Endothelial cell (in vitro differentiated cells): ENCODE data around the gene TRDN. TPM values are rescaled to one million over a fixed set of nuclear protein-coding genes. Genes with fewer than 3 reads are reported as not detected.

ENCODE experiments used
- DNase-seq: peaks from one replicate; pipeline ENCODE4 v3.0.0; 2021; ENCODE audit warnings: low spot score
- H3K27ac Mint-ChIP-seq: one replicate; pipeline ENCODE4 v1.8.0; 2021; ENCODE audit warnings: mixed read lengths, inconsistent platforms; ENCODE audit not compliant: unreplicated experiment
- H3K27me3 Mint-ChIP-seq: one replicate; pipeline ENCODE4 v1.8.0; 2021; ENCODE audit warnings: mild to moderate bottlenecking, moderate library complexity, mixed read lengths, inconsistent platforms; ENCODE audit not compliant: unreplicated experiment
- H3K36me3 Mint-ChIP-seq: one replicate; pipeline ENCODE4 v1.8.0; 2021; ENCODE audit warnings: mild to moderate bottlenecking, low read depth, mixed read lengths, inconsistent platforms; ENCODE audit not compliant: unreplicated experiment
- H3K4me1 Mint-ChIP-seq: one replicate; pipeline ENCODE4 v1.8.0; 2021; ENCODE audit warnings: mild to moderate bottlenecking, mixed read lengths, inconsistent platforms; ENCODE audit not compliant: unreplicated experiment
- H3K4me3 Mint-ChIP-seq: one replicate; pipeline ENCODE4 v1.8.0; 2021; ENCODE audit warnings: mild to moderate bottlenecking, mixed read lengths, inconsistent platforms; ENCODE audit not compliant: unreplicated experiment
- H3K9me3 Mint-ChIP-seq: one replicate; pipeline ENCODE4 v1.8.0; 2021; ENCODE audit warnings: mixed read lengths, inconsistent platforms; ENCODE audit not compliant: unreplicated experiment
- total RNA-seq: library from RNA; stranded (reverse); fragmentation: NEBNext Ultra II Directional; extraction: Animal tissue kit (Norgen Biotek cat#: 25700); gene quantifications from one replicate; pipeline ENCODE4 v1.2.1, GENCODE V29; 2021; ENCODE audit not compliant: unreplicated experiment
- TF ChIP-seq, protein P1 (sequence below): fragments of 200-600 bp; sonication (generic); IDR thresholded peaks from one replicate; pipeline ENCODE4 v1.5.0; 2021; ENCODE audit warnings: antibody characterized with exemption; ENCODE audit not compliant: unreplicated experiment

TRDN gene
- total RNA-seq, 1 donor from 2014 or later = 9.1 TPM

DNA sequence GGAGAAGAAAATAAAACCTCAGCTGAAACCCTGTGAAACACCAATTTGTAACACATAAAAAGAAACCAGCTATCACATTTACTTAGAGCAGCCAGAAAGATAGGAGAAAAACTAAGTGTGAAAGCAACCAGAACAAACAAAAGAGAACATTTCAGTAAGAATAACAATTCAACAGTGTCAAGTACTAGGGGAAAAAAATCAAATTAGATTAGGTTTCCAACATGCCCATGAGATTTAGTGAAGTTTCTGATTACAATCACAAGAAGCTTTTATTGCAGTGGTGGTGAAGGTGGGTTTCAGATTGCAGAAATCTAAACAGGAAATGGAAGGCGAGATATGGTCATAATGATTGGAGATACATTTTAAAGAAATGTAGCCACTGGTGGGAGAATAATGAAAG lies 22.1 kb upstream of the TRDN start:
- no peaks in the 10 kb centered on the region for H3K9me3 Mint-ChIP-seq
- no peaks in the 10 kb centered on the region for H3K27me3 Mint-ChIP-seq
- H3K4me3 Mint-ChIP-seq = no peak overlapping the region
- H3K4me1 Mint-ChIP-seq = no peaks in the 10 kb centered on the region
- H3K27ac Mint-ChIP-seq = no peak overlapping the region
- DNase-seq = no peak
- TF ChIP-seq, protein P1, sequence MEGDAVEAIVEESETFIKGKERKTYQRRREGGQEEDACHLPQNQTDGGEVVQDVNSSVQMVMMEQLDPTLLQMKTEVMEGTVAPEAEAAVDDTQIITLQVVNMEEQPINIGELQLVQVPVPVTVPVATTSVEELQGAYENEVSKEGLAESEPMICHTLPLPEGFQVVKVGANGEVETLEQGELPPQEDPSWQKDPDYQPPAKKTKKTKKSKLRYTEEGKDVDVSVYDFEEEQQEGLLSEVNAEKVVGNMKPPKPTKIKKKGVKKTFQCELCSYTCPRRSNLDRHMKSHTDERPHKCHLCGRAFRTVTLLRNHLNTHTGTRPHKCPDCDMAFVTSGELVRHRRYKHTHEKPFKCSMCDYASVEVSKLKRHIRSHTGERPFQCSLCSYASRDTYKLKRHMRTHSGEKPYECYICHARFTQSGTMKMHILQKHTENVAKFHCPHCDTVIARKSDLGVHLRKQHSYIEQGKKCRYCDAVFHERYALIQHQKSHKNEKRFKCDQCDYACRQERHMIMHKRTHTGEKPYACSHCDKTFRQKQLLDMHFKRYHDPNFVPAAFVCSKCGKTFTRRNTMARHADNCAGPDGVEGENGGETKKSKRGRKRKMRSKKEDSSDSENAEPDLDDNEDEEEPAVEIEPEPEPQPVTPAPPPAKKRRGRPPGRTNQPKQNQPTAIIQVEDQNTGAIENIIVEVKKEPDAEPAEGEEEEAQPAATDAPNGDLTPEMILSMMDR = no peak
- H3K36me3 Mint-ChIP-seq = no peaks in the 10 kb centered on the region

DNA sequence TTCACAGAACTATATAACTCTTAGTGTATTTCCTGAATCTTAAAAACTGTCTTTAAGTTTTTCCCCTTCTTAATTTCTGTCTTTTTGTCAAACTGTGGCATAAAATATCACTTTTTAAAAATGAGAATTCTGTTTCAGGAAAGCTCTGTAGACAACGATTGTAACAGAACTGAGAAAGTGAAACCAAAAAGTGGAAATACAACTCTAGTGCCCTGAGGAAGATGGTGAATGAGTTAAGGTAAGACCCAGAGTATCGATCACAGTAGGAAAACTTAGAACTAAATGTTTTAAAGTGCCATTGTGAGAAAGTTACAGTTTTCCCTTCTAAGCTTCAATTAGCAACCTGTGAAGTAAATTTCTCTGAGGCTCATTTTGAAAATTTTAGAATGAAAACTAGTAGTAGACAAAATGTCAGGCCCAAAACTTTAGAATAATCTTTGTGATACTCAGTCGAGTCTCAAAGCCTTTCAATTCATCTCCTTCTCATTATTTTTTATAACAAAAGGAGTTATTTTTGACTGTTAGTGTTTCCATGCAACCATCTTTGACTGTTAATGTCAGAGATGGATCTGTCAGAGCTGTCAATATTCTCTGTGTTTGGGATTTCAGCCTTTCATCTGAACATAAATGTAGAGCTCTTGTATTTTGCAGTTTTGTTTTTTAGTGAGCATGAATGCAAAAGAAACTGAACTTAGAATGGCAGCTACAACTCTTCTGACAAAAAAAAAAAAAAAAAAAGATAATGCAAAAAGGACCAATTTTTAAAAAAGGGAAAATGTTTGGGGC lies 19.0 kb upstream of the TRDN start:
- TF ChIP-seq, protein P1 = no peak
- Mint-ChIP-seq H3K27me3 (no peaks in the 10 kb centered on the region), H3K9me3 (no peaks in the 10 kb centered on the region), H3K27ac (no peak overlapping the region), H3K4me1 (no peaks in the 10 kb centered on the region), H3K36me3 (no peaks in the 10 kb centered on the region), H3K4me3 (no peak overlapping the region)
- DNase-seq = no peak

DNA sequence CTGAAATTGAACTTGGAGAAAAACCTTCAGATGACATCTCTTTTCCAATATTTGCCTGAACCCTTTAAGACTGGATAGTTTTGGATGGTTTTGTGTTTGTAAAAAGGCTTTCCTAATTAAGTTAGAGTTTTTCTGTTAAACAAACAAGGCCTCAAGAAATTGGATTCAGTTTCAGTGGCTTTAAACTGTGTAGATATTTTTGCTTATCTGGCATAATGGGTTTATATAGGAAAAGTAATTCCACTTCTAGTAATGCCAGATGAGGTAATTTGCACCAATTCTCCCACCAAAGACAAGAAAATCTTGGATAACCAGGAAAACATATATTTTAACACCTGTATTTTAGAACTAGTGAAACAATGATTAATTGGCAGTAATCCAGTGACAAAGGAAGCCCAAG lies 12.0 kb upstream of the TRDN start:
- H3K27me3 Mint-ChIP-seq = no peaks in the 10 kb centered on the region
- H3K36me3 Mint-ChIP-seq = peaks cover 4% of the 10 kb centered on the region
- no peak overlapping the region for H3K4me3 Mint-ChIP-seq
- no peaks in the 10 kb centered on the region for H3K9me3 Mint-ChIP-seq
- no peak for DNase-seq
- H3K4me1 Mint-ChIP-seq = no peaks in the 10 kb centered on the region
- TF ChIP-seq, protein P1 = no peak
- H3K27ac Mint-ChIP-seq = no peak overlapping the region

DNA sequence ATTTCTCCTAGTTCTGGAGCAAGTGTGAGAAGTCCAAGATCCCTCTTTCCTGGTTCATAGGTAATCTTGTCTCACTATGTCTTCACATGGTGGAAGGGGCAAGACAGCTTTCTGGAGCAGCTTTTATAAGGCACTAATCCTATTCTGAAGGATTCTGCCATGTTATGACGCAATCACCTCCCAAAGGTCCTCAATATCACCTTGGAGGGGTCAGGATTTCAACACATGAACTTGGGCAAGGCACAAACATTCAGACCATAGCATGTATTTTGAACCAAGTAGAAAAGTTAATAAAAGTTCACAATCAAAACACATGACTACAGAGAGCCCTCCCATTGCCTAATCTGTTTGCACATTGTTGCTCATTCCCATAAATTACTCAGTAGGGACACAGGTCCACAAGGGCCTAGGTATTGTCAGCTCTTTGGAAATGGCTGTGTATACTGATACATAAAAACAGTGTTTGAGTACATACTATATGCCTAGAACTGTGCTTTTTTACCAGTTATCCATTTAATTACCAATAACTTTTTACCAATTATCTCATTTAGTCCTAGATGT lies 11.3 kb upstream of the TRDN start:
- no peaks in the 10 kb centered on the region for H3K4me1 Mint-ChIP-seq
- no peak for DNase-seq
- TF ChIP-seq, protein P1 = no peak
- H3K27me3 Mint-ChIP-seq = no peaks in the 10 kb centered on the region
- no peak overlapping the region for H3K4me3 Mint-ChIP-seq
- H3K27ac Mint-ChIP-seq = no peak overlapping the region
- H3K9me3 Mint-ChIP-seq = no peaks in the 10 kb centered on the region
- H3K36me3 Mint-ChIP-seq = peaks cover 4% of the 10 kb centered on the region

DNA sequence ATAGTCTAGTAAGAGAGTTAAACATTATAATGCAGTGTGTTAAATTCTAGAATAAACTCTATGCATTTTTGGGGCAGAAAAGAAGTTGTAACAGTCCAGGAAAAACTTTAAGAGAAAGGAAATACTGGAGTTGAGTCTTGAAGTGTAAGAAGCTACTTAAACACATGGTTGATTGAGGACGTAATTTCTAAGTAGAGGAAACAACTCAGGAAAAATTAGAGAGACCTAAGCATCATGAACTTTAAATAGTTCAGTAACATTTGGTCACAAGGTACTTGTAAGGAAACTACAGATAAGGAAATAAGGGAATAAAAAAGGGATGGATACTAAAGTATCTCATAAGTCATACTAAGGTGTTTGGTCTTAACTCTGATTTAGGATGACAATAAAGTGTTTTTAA lies 4.7 kb upstream of the TRDN start:
- no peaks in the 10 kb centered on the region for H3K9me3 Mint-ChIP-seq
- peaks cover 8% of the 10 kb centered on the region for H3K4me1 Mint-ChIP-seq
- TF ChIP-seq, protein P1 = no peak
- H3K27me3 Mint-ChIP-seq = no peaks in the 10 kb centered on the region
- DNase-seq = no peak
- no peak overlapping the region for H3K4me3 Mint-ChIP-seq
- H3K27ac Mint-ChIP-seq = no peak overlapping the region
- no peaks in the 10 kb centered on the region for H3K36me3 Mint-ChIP-seq
